ENCODE data around the gene NYAP2.

GRCh38 chr2:225437319-225437718 lies 37.8 kb downstream of the NYAP2 start:
- no peak for TF ChIP-seq PKNOX1 (IDR thresholded peaks at IDR 0.05)
- no peak for TF ChIP-seq SUZ12 (IDR thresholded peaks at IDR 0.05)
- TF ChIP-seq FOXA1 (IDR thresholded peaks at IDR 0.05): no peak

All from HEK293T (cell line).